Measurements from ENCODE around the gene FFAR3. TPM values are rescaled to one million over a fixed set of nuclear protein-coding genes. Genes with fewer than 3 reads are reported as not detected.
"Not testable (repeated sequence)": the region's sequence is repeated elsewhere in the genome, so short reads cannot be mapped to it uniquely, and the experiment has no call there.

The FFAR3 gene
- total RNA-seq, 2 experiments from 2014 or later = 0.19 TPM; not detected in 1

- Histone ChIP-seq H3K36me3 (ENCODE audit: insufficient read depth, low read length) (peaks cover 4% of the 10 kb centered on the region; the same call in 1 of the 2 replicates), H4K20me1 (ENCODE audit: insufficient read depth, low read length) (no peaks in the 10 kb centered on the region), H3K9me2 (ENCODE audit: insufficient read depth, low read length) (no peaks in the 10 kb centered on the region), H2AFZ (ENCODE audit: low read length) (no peak overlapping the region), H3K4me2 (ENCODE audit: low read length) (no peak overlapping the region), H3K79me2 (ENCODE audit: insufficient read depth, low read depth, low read length) (no peaks in the 10 kb centered on the region), H3K4me1 (ENCODE audit: insufficient read depth, low read length, poor library complexity, severe bottlenecking) (peaks cover 37% of the 10 kb centered on the region), H3K4me3 (ENCODE audit: low read depth, low read length, poor library complexity, severe bottlenecking) (no peak overlapping the region), H3K27ac (ENCODE audit: low read depth, low read length, poor library complexity, severe bottlenecking) (no peak overlapping the region), H3K9me3 (ENCODE audit: low read length) (no peaks in the 10 kb centered on the region)
- ChIA-PET POLR2A (interaction anchor here (0.6 kb wide), 1 partner anchor 211 kb away, joined by 4 read pairs; no protein-coding TSS in a partner anchor), CTCF (ENCODE audit: unreplicated experiment) (no interaction called here)
- intact Hi-C loops (cut with micrococcal nuclease; ENCODE audit: unreplicated experiment) = no loop called here
- no peak for TF ChIP-seq CTCF (conservative IDR thresholded peaks at IDR 0.05; ENCODE audit: low read length)
- TF ChIP-seq EZH2phosphoT487 (IDR thresholded peaks at IDR 0.05; ENCODE audit: borderline replicate concordance, low read depth, low read length) = no peak
- DNase-seq (ENCODE audit: low spot score) = no peak
- BruUV-seq (replicated peaks) = no TSS peak
Observed at GRCh38 chr19:35354898-35355297, 3.4 kb upstream of the FFAR3 start.

GRCh38 chr19:35355791-35356460 lies 2.3 kb upstream of the FFAR3 start:
- Histone ChIP-seq H3K27ac (ENCODE audit: low read depth, low read length, poor library complexity, severe bottlenecking) (no peak overlapping the region), H3K79me2 (ENCODE audit: insufficient read depth, low read depth, low read length) (no peaks in the 10 kb centered on the region), H4K20me1 (ENCODE audit: insufficient read depth, low read length) (no peaks in the 10 kb centered on the region), H3K9me3 (ENCODE audit: low read length) (no peaks in the 10 kb centered on the region), H2AFZ (ENCODE audit: low read length) (no peak overlapping the region), H3K4me2 (ENCODE audit: low read length) (no peak overlapping the region), H3K36me3 (ENCODE audit: insufficient read depth, low read length) (peaks cover 4% of the 10 kb centered on the region; the same call in 1 of the 2 replicates), H3K4me1 (ENCODE audit: insufficient read depth, low read length, poor library complexity, severe bottlenecking) (peaks cover 26% of the 10 kb centered on the region), H3K9me2 (ENCODE audit: insufficient read depth, low read length) (no peaks in the 10 kb centered on the region), H3K4me3 (ENCODE audit: low read depth, low read length, poor library complexity, severe bottlenecking) (no peak overlapping the region)
- no peak for TF ChIP-seq CTCF (conservative IDR thresholded peaks at IDR 0.05; ENCODE audit: low read length)
- no peak for TF ChIP-seq EZH2phosphoT487 (IDR thresholded peaks at IDR 0.05; ENCODE audit: borderline replicate concordance, low read depth, low read length)
- no TSS peak for BruUV-seq (replicated peaks)
- intact Hi-C loops (cut with micrococcal nuclease; ENCODE audit: unreplicated experiment) = no loop called here
- CTCF ChIA-PET (ENCODE audit: unreplicated experiment) = no interaction called here
- no peak for DNase-seq (ENCODE audit: low spot score)
- POLR2A ChIA-PET = interaction anchor here (1.8 kb wide), 1 partner anchor 103 kb away, joined by 4 read pairs; no protein-coding TSS in a partner anchor

GRCh38 chr19:35358834-35359233 lies 574 bp downstream of the FFAR3 start:
- H3K9me2 ChIP-seq (ENCODE audit: insufficient read depth, low read length); DNase-seq (ENCODE audit: low spot score); H3K4me2 ChIP-seq (ENCODE audit: low read length); H3K9me3 ChIP-seq (ENCODE audit: low read length); H3K4me3 ChIP-seq (ENCODE audit: low read depth, low read length, poor library complexity, severe bottlenecking); H3K79me2 ChIP-seq (ENCODE audit: insufficient read depth, low read depth, low read length); BruUV-seq (replicated peaks); POLR2A ChIA-PET; intact Hi-C loops (cut with micrococcal nuclease; ENCODE audit: unreplicated experiment); H3K36me3 ChIP-seq (ENCODE audit: insufficient read depth, low read length); H3K27ac ChIP-seq (ENCODE audit: low read depth, low read length, poor library complexity, severe bottlenecking); H3K4me1 ChIP-seq (ENCODE audit: insufficient read depth, low read length, poor library complexity, severe bottlenecking); H4K20me1 ChIP-seq (ENCODE audit: insufficient read depth, low read length); H2AFZ ChIP-seq (ENCODE audit: low read length); CTCF ChIA-PET (ENCODE audit: unreplicated experiment): not testable (repeated sequence)

- H2AFZ ChIP-seq (ENCODE audit: low read length); H3K4me3 ChIP-seq (ENCODE audit: low read depth, low read length, poor library complexity, severe bottlenecking); intact Hi-C loops (cut with micrococcal nuclease; ENCODE audit: unreplicated experiment); H3K4me2 ChIP-seq (ENCODE audit: low read length); H3K9me3 ChIP-seq (ENCODE audit: low read length); POLR2A ChIA-PET; BruUV-seq (replicated peaks); H3K4me1 ChIP-seq (ENCODE audit: insufficient read depth, low read length, poor library complexity, severe bottlenecking); H3K9me2 ChIP-seq (ENCODE audit: insufficient read depth, low read length); H4K20me1 ChIP-seq (ENCODE audit: insufficient read depth, low read length); DNase-seq (ENCODE audit: low spot score); H3K27ac ChIP-seq (ENCODE audit: low read depth, low read length, poor library complexity, severe bottlenecking); H3K79me2 ChIP-seq (ENCODE audit: insufficient read depth, low read depth, low read length); CTCF ChIA-PET (ENCODE audit: unreplicated experiment); H3K36me3 ChIP-seq (ENCODE audit: insufficient read depth, low read length): not testable (repeated sequence)
Observed at GRCh38 chr19:35359395-35359794, 1.1 kb downstream of the FFAR3 start.

- H4K20me1 ChIP-seq (ENCODE audit: insufficient read depth, low read length); H2AFZ ChIP-seq (ENCODE audit: low read length); BruUV-seq (replicated peaks); H3K4me3 ChIP-seq (ENCODE audit: low read depth, low read length, poor library complexity, severe bottlenecking); CTCF ChIA-PET (ENCODE audit: unreplicated experiment); DNase-seq (ENCODE audit: low spot score); H3K4me2 ChIP-seq (ENCODE audit: low read length); intact Hi-C loops (cut with micrococcal nuclease; ENCODE audit: unreplicated experiment); H3K36me3 ChIP-seq (ENCODE audit: insufficient read depth, low read length); H3K79me2 ChIP-seq (ENCODE audit: insufficient read depth, low read depth, low read length); POLR2A ChIA-PET; H3K27ac ChIP-seq (ENCODE audit: low read depth, low read length, poor library complexity, severe bottlenecking); H3K4me1 ChIP-seq (ENCODE audit: insufficient read depth, low read length, poor library complexity, severe bottlenecking); H3K9me2 ChIP-seq (ENCODE audit: insufficient read depth, low read length); H3K9me3 ChIP-seq (ENCODE audit: low read length): not testable (repeated sequence)
Observed at GRCh38 chr19:35360081-35360480, 1.8 kb downstream of the FFAR3 start.
